GM23338 (cell line): ENCODE measurements around the gene PPP1R12C. TPM values are rescaled to one million over a fixed set of nuclear protein-coding genes. Genes with fewer than 3 reads are reported as not detected.
A peak's percentile ranks its signal among the peaks of the same experiment; 100 is the strongest.

Experiments
- JUNB ChIP-seq: IDR thresholded peaks from one replicate; pipeline ENCODE4 v1.6.1; 2016; ENCODE audit warnings: antibody characterized with exemption; ENCODE audit not compliant: unreplicated experiment
- NANOG ChIP-seq: IDR thresholded peaks from 2 replicates; pipeline ENCODE4 v1.6.1; 2016; ENCODE audit warnings: antibody characterized with exemption, borderline replicate concordance
- POLR2AphosphoS5 ChIP-seq: IDR thresholded peaks from 2 replicates; pipeline ENCODE4 v1.6.1; 2016; ENCODE audit warnings: antibody characterized with exemption, low read depth
- REST ChIP-seq: IDR thresholded peaks from one replicate; pipeline ENCODE4 v1.6.1; 2018; ENCODE audit warnings: antibody characterized with exemption; ENCODE audit not compliant: unreplicated experiment
- STAT1 ChIP-seq: IDR thresholded peaks from one replicate; pipeline ENCODE4 v1.6.1; 2016; ENCODE audit warnings: antibody characterized with exemption; ENCODE audit not compliant: unreplicated experiment
- ZNF331 ChIP-seq: fragments of 250-450 bp; sonication (Bioruptor Pico); IDR thresholded peaks from 2 replicates; pipeline ENCODE4 v1.5.0; 2020; ENCODE audit warnings: low read depth, mild to moderate bottlenecking, moderate library complexity
- polyA plus RNA-seq: library from polyadenylated mRNA; unstranded; fragments of >200 nt; fragmentation: Nextera tagmentation; extraction: Ambion mirVana; gene quantifications from 2 replicates; pipeline ENCODE4 v1.2.1, GENCODE V29; 2016
- total RNA-seq: library from RNA; depleted of rRNA; stranded (reverse); fragments of >200 nt; shearing (Covaris generic); gene quantifications from 2 replicates; pipeline ENCODE4 v1.2.3, GENCODE V29; 2014
- TF ChIP-seq, protein P1 (sequence below): fragments of 250-450 bp; sonication (Bioruptor Pico); IDR thresholded peaks from 2 replicates; pipeline ENCODE4 v1.5.0; 2020; ENCODE audit warnings: mild to moderate bottlenecking, moderate library complexity
- TF ChIP-seq, protein P2 (sequence below): IDR thresholded peaks from 2 replicates; pipeline ENCODE4 v1.6.1; 2016; ENCODE audit warnings: antibody characterized with exemption

PPP1R12C gene
- total and polyA plus RNA-seq, 2 experiments from 2014 or later, result 33.2 to 83.9 TPM

GRCh38 chr19:55099557-55100506, 17.6 kb downstream of the PPP1R12C start (continued):
- TF ChIP-seq, protein P1, sequence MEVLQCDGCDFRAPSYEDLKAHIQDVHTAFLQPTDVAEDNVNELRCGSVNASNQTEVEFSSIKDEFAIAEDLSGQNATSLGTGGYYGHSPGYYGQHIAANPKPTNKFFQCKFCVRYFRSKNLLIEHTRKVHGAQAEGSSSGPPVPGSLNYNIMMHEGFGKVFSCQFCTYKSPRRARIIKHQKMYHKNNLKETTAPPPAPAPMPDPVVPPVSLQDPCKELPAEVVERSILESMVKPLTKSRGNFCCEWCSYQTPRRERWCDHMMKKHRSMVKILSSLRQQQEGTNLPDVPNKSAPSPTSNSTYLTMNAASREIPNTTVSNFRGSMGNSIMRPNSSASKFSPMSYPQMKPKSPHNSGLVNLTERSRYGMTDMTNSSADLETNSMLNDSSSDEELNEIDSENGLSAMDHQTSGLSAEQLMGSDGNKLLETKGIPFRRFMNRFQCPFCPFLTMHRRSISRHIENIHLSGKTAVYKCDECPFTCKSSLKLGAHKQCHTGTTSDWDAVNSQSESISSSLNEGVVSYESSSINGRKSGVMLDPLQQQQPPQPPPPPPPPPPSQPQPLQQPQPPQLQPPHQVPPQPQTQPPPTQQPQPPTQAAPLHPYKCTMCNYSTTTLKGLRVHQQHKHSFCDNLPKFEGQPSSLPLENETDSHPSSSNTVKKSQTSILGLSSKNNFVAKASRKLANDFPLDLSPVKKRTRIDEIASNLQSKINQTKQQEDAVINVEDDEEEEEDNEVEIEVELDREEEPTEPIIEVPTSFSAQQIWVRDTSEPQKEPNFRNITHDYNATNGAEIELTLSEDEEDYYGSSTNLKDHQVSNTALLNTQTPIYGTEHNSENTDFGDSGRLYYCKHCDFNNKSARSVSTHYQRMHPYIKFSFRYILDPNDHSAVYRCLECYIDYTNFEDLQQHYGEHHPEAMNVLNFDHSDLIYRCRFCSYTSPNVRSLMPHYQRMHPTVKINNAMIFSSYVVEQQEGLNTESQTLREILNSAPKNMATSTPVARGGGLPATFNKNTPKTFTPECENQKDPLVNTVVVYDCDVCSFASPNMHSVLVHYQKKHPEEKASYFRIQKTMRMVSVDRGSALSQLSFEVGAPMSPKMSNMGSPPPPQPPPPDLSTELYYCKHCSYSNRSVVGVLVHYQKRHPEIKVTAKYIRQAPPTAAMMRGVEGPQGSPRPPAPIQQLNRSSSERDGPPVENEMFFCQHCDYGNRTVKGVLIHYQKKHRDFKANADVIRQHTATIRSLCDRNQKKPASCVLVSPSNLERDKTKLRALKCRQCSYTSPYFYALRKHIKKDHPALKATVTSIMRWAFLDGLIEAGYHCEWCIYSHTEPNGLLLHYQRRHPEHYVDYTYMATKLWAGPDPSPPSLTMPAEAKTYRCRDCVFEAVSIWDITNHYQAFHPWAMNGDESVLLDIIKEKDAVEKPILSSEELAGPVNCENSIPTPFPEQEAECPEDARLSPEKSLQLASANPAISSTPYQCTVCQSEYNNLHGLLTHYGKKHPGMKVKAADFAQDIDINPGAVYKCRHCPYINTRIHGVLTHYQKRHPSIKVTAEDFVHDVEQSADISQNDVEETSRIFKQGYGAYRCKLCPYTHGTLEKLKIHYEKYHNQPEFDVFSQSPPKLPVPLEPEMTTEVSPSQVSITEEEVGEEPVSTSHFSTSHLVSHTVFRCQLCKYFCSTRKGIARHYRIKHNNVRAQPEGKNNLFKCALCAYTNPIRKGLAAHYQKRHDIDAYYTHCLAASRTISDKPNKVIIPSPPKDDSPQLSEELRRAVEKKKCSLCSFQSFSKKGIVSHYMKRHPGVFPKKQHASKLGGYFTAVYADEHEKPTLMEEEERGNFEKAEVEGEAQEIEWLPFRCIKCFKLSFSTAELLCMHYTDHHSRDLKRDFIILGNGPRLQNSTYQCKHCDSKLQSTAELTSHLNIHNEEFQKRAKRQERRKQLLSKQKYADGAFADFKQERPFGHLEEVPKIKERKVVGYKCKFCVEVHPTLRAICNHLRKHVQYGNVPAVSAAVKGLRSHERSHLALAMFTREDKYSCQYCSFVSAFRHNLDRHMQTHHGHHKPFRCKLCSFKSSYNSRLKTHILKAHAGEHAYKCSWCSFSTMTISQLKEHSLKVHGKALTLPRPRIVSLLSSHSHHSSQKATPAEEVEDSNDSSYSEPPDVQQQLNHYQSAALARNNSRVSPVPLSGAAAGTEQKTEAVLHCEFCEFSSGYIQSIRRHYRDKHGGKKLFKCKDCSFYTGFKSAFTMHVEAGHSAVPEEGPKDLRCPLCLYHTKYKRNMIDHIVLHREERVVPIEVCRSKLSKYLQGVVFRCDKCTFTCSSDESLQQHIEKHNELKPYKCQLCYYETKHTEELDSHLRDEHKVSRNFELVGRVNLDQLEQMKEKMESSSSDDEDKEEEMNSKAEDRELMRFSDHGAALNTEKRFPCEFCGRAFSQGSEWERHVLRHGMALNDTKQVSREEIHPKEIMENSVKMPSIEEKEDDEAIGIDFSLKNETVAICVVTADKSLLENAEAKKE, result no peak
- TF ChIP-seq, protein P2, sequence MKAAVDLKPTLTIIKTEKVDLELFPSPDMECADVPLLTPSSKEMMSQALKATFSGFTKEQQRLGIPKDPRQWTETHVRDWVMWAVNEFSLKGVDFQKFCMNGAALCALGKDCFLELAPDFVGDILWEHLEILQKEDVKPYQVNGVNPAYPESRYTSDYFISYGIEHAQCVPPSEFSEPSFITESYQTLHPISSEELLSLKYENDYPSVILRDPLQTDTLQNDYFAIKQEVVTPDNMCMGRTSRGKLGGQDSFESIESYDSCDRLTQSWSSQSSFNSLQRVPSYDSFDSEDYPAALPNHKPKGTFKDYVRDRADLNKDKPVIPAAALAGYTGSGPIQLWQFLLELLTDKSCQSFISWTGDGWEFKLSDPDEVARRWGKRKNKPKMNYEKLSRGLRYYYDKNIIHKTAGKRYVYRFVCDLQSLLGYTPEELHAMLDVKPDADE, result 0 out of 2 replicates have a peak, but pooled peaks have one; percentile 19
- TF ChIP-seq NANOG (no peak), REST (no peak), ZNF331 (CRISPR knock-in tag) (no peak), POLR2AphosphoS5 (no peak), STAT1 (no peak), JUNB (no peak)
